GM12878 (cell line): ENCODE results near the gene HIF3A. TPM values are rescaled to one million over a fixed set of nuclear protein-coding genes. Genes with fewer than 3 reads are reported as not detected.

Experiments used
- ATAC-seq: fragments of 200-7000 bp; cut with Tn5 transposase; 3 replicates; pipeline ENCODE4 v1.9.1; 2020; ENCODE audit warnings: mild to moderate bottlenecking, moderate library complexity
- BruUV-seq: library from RNA; stranded (reverse); fragments of 400-500 nt; replicated peaks from 2 replicates; lab custom pipeline; 2021; lab: Mats Ljungman, UMichigan
- CTCF ChIA-PET: fragments of 300-600 bp; sonication (Branson Sonifier 250); formaldehyde crosslinking; extraction: SDS; loops from one replicate; lab custom pipeline; 2021; ENCODE audit warnings: inconsistent platforms; lab: Yijun Ruan, JAX
- POLR2A ChIA-PET: fragments of 350-600 bp; formaldehyde crosslinking; extraction: SDS; loops from one replicate; lab custom pipeline; 2021; ENCODE audit warnings: inconsistent platforms; lab: Charles Lee
- RAD21 ChIA-PET: fragments of 300-600 bp; sonication (Branson Sonifier 250); formaldehyde crosslinking; loops from one replicate; lab custom pipeline; 2023; ENCODE audit warnings: antibody characterized with exemption; ENCODE audit not compliant: unreplicated experiment; lab: Charles Lee
- SMC1A ChIA-PET: fragments of 300-600 bp; sonication (Branson Sonifier 250); formaldehyde crosslinking; loops from one replicate; lab custom pipeline; 2023; ENCODE audit not compliant: unreplicated experiment, uncharacterized antibody; lab: Charles Lee
- DNase-seq: peaks from one replicate; pipeline ENCODE4 v3.0.0-alpha.2; 2011; ENCODE audit warnings: low read depth, low spot score
- FAIRE-seq: peaks from 3 replicates; lab custom pipeline; 2011; peaks lifted over from hg19 to GRCh38; lab: Jason Lieb, UNC
- H2AFZ ChIP-seq: 2 replicates; pipeline ENCODE4 v1.6.0; 2011; ENCODE audit warnings: low read depth, low read length, control low read depth; ENCODE audit not compliant: control insufficient read depth
- H3K27ac ChIP-seq: 2 replicates; pipeline ENCODE4 v1.5.1; 2011; ENCODE audit warnings: control low read depth; ENCODE audit not compliant: control insufficient read depth, insufficient read depth
- H3K27me3 ChIP-seq, 2 experiments: replicated peaks in 1 of 2; 2 replicates each; pipeline versions ENCODE4 v1.6.0 to v1.6.1; 2011; ENCODE audit warnings: low read length in 1 of 2; ENCODE audit not compliant: control insufficient read depth in 2 of 2, insufficient read depth in 2 of 2
- H3K36me3 ChIP-seq, 2 experiments: 2 replicates each; pipeline ENCODE4 v1.5.1; 2011; ENCODE audit warnings: low read length in 1 of 2; ENCODE audit not compliant: control insufficient read depth in 2 of 2, insufficient read depth in 2 of 2
- H3K4me1 ChIP-seq: 2 replicates; pipeline ENCODE4 v1.6.1; 2011; ENCODE audit warnings: mild to moderate bottlenecking, low read length, moderate library complexity, mixed read lengths; ENCODE audit not compliant: control insufficient read depth, insufficient read depth
- H3K4me2 ChIP-seq: 2 replicates; pipeline ENCODE4 v1.6.0; 2011; ENCODE audit warnings: control low read depth; ENCODE audit not compliant: control insufficient read depth, insufficient read depth
- H3K4me3 ChIP-seq: fragments of 200-600 bp; sonication (generic); 2 replicates; pipeline ENCODE4 v1.5.1; 2016
- H3K79me2 ChIP-seq: 2 replicates; pipeline ENCODE4 v1.6.0; 2011; ENCODE audit warnings: low read length; ENCODE audit not compliant: control insufficient read depth, insufficient read depth
- H3K9ac ChIP-seq: 2 replicates; pipeline ENCODE4 v1.8.0; 2011; ENCODE audit warnings: low read length, control low read depth, mixed read lengths; ENCODE audit not compliant: control insufficient read depth, insufficient read depth
- H3K9me3 ChIP-seq: replicated peaks from 3 replicates; pipeline ENCODE4 v1.5.1; 2011; ENCODE audit warnings: mild to moderate bottlenecking, low read length; ENCODE audit not compliant: control insufficient read depth, insufficient read depth
- H4K20me1 ChIP-seq: 2 replicates; pipeline ENCODE4 v1.6.0; 2011; ENCODE audit not compliant: control insufficient read depth, insufficient read depth
- ATF2 ChIP-seq: IDR thresholded peaks from 2 replicates; pipeline ENCODE4 v1.6.1; 2012; ENCODE audit warnings: low read length, inconsistent platforms
- CHD1 ChIP-seq: IDR thresholded peaks from 2 replicates; pipeline ENCODE4 v1.6.1; 2012; ENCODE audit warnings: low read depth, low read length, improper control_type of control experiment
- CREB1 ChIP-seq: IDR thresholded peaks from 2 replicates; pipeline ENCODE4 v1.6.1; 2012; ENCODE audit warnings: low read depth, mild to moderate bottlenecking, inconsistent platforms
- HDAC2 ChIP-seq: fragments of 200-600 bp; sonication (generic); IDR thresholded peaks from 2 replicates; pipeline ENCODE4 v1.6.1; 2017
- MXI1 ChIP-seq: fragments of 150-350 bp; IDR thresholded peaks from 2 replicates; pipeline ENCODE4 v1.6.1; 2011; ENCODE audit warnings: low read depth, mild to moderate bottlenecking, inconsistent platforms, low read length, improper control_type of control experiment
- NBN ChIP-seq: fragments of 450-650 bp; IDR thresholded peaks from 2 replicates; pipeline ENCODE4 v1.6.1; 2016
- NFIC ChIP-seq: IDR thresholded peaks from 2 replicates; pipeline ENCODE4 v1.6.1; 2012; ENCODE audit warnings: low read depth, mild to moderate bottlenecking, inconsistent platforms, low read length, moderate library complexity
- PAX5 ChIP-seq: IDR thresholded peaks from 2 replicates; pipeline ENCODE4 v1.6.1; 2011; ENCODE audit warnings: low read depth, low read length, borderline replicate concordance
- PBX3 ChIP-seq: IDR thresholded peaks from 2 replicates; pipeline ENCODE4 v1.6.1; 2011; ENCODE audit warnings: mild to moderate bottlenecking, low read depth, low read length, moderate library complexity; ENCODE audit not compliant: insufficient replicate concordance
- RAD21 ChIP-seq: IDR thresholded peaks from 2 replicates; pipeline ENCODE4 v1.6.1; 2011; ENCODE audit warnings: mild to moderate bottlenecking, low read depth, low read length, moderate library complexity; ENCODE audit not compliant: insufficient read depth
- RB1 ChIP-seq: fragments of 450-650 bp; formaldehyde crosslinking; IDR thresholded peaks from 2 replicates; pipeline ENCODE4 v1.6.1; 2017; ENCODE audit warnings: mild to moderate bottlenecking, borderline replicate concordance
- RELA ChIP-seq: fragments of 450-650 bp; IDR thresholded peaks from 2 replicates; pipeline ENCODE4 v1.8.0; 2014; ENCODE audit warnings: borderline replicate concordance; ENCODE audit not compliant: partially characterized antibody
- TCF3 ChIP-seq: IDR thresholded peaks from 2 replicates; pipeline ENCODE4 v1.6.1; 2012; ENCODE audit warnings: low read depth, mild to moderate bottlenecking, low read length, borderline replicate concordance; ENCODE audit not compliant: insufficient read depth
- YBX1 ChIP-seq: fragments of 450-650 bp; IDR thresholded peaks from 2 replicates; pipeline ENCODE4 v1.6.1; 2016; ENCODE audit warnings: antibody characterized with exemption
- ZNF622 ChIP-seq: fragments of 450-650 bp; IDR thresholded peaks from 2 replicates; pipeline ENCODE4 v1.6.1; 2017; ENCODE audit warnings: mild to moderate bottlenecking, inconsistent platforms
- ZNF687 ChIP-seq: fragments of 450-650 bp; IDR thresholded peaks from 2 replicates; pipeline ENCODE4 v1.6.1; 2017; ENCODE audit warnings: mild to moderate bottlenecking, moderate library complexity
- WGBS: methylation state at CpG from one replicate; pipeline ENCODE4 v1.1.6; 2016; ENCODE audit warnings: low lambda C conversion rate; ENCODE audit not compliant: insufficient replicate concordance, insufficient coverage; ENCODE audit errors: missing lambda C conversion rate; 5-methylcytosine and 5-hydroxymethylcytosine counted together
- in situ Hi-C: fragments of 300-500 bp; cut with MboI; formaldehyde crosslinking; loops from 9 replicates; pipeline ENCODE4 v1.14.3; 2018; ENCODE audit warnings: mixed read lengths
- intact Hi-C: fragments of 100-400 bp; cut with micrococcal nuclease; formaldehyde crosslinking; loops from one replicate; pipeline ENCODE4 v1.14.2; 2022; ENCODE audit not compliant: unreplicated experiment
- polyA plus RNA-seq, 11 experiments: library from polyadenylated mRNA; depleted of rRNA in 4 of 11; unstranded in 6 of 11; stranded (reverse) in 5 of 11; fragments of >200 nt; fragmentation: Nextera tagmentation in 4 of 11; fragmentation: Illumina TruSeq in 1 of 11; extraction: Ambion mirVana in 4 of 11; extraction: Trizol in 1 of 11; gene quantifications; 1 replicate in 1 of 11; 2 replicates in 10 of 11; pipeline versions ENCODE4 v1.2.1 to v1.2.3, GENCODE V29; 2011 to 2016; ENCODE audit warnings: inconsistent platforms in 2 of 11, missing spikeins in 2 of 11, low read depth in 1 of 11
- total RNA-seq, 4 experiments: library from RNA; depleted of rRNA in 3 of 4; stranded (reverse); fragments of >200 nt in 3 of 4; fragmentation: Illumina TruSeq in 1 of 4; extraction: Trizol in 1 of 4; gene quantifications; 2 replicates each; pipeline versions ENCODE4 v1.2.1 to v1.2.3, GENCODE V29; 2013 to 2021

HIF3A gene
- total and polyA plus RNA-seq, 10 of the 15 experiments (the other 5 are each of a cell fraction or from before 2014, with no cell fraction given) = 0.03 to 0.20 (median 0.06) TPM; not detected in 5

DNA sequence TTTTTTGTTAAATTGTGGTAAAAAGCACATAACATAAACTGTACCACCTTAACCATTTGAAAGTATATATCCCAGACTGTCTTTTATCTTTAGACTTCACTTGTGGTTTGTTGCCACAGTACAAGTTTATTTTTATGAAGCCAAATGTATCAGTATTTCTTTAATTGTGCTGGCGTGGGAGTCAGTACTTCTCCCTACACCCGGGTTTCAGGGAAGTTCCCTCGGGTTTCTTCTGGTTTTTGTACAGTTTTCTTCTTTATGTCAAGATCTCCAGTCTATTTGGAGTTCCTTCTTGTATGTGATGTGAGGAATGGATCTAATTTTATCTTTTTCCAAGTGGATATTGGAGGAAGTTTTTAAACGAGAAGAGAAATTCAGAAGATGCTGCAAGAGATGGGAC, 96.0 kb downstream of the HIF3A start:
- Histone ChIP-seq H3K4me1 (no peaks in the 10 kb centered on the region), H3K4me2 (no peak overlapping the region), H3K36me3 (peaks cover 18 to 26% of the 10 kb centered on the region in 2 experiments), H3K27ac (no peak overlapping the region), H3K79me2 (no peaks in the 10 kb centered on the region), H3K9ac (no peak overlapping the region), H2AFZ (no peak overlapping the region), H4K20me1 (no peaks in the 10 kb centered on the region), H3K4me3 (no peak overlapping the region), H3K9me3 (no peaks in the 10 kb centered on the region), H3K27me3 (no peaks in the 10 kb centered on the region)
- CTCF ChIA-PET = interaction anchor here (1.0 kb wide), 1 partner anchor 26 kb away, joined by 3 read pairs; no protein-coding TSS in a partner anchor
- POLR2A ChIA-PET = no interaction called here
- intact Hi-C loops = loop anchor here (10.0 kb wide), 1 partner anchor 108 kb away; no protein-coding TSS in a partner anchor
- BruUV-seq = no TSS peak
- SMC1A ChIA-PET = no interaction called here
- no peak for ATAC-seq
- DNase-seq = no peak
- in situ Hi-C loops = no loop called here
- RAD21 ChIA-PET = no interaction called here
- 40% methylated on average over 4 of the region's 4 CpGs for WGBS
- no peak for FAIRE-seq
- TF ChIP-seq NFIC (no peak), MXI1 (no peak), ATF2 (no peak), RAD21 (no peak), NBN (no peak), PBX3 (no peak), PAX5 (no peak), CHD1 (no peak), RELA (no peak), ZNF622 (no peak), HDAC2 (no peak), YBX1 (no peak), RB1 (no peak), CREB1 (no peak), ZNF687 (no peak), TCF3 (no peak)
